ENCODE measurements around the gene POLR1A. TPM values are rescaled to one million over a fixed set of nuclear protein-coding genes. Genes with fewer than 3 reads are reported as not detected.

POLR1A gene
- polyA plus RNA-seq, 3 donors, result 0.45 to 2.1 (median 1.6) TPM

DNA sequence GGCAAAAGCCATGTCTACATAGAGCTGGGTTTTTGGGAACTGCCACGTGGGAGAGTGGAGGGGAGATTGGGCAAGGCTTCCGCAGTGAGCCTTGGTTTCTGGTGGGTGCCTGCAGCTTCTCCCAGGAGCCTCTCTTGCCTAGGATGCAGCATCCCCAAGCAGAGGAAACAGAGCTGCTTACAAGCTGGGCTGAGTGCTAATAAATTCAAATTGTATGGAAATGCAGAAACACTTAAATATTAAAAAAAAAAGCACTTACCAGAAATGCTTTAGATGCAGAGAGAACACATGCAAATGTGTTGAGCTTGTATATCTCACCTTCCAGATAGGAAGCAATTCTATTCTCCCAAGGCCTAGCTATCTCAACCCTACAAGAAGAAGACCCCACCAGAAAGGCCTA, 120.9 kb downstream of the POLR1A start:
- intact Hi-C loops (cut with micrococcal nuclease), result no loop called here
- H3K4me1 ChIP-seq (ENCODE audit: control insufficient read depth in 1 of 2, insufficient read depth in 2 of 2, low read length in 2 of 2), result peaks cover 3 to 7% of the 10 kb centered on the region in 2 donors
- Mint-ChIP-seq H3K9me3 (peaks cover 0 to 2% (median 0%) of the 10 kb centered on the region in 7 donors), H3K4me1 (peaks cover 20% of the 10 kb centered on the region), H3K27me3 (ENCODE audit: low read depth in 3 of 3) (peaks cover 0 to 2% (median 1%) of the 10 kb centered on the region in 3 donors), H3K4me3 (no peak overlapping the region), H3K36me3 (no peaks in the 10 kb centered on the region), H3K27ac (no peak overlapping the region)
- no peak for DNase-seq
- H3K36me3 ChIP-seq (replicated peaks in 1 of 2; ENCODE audit: control insufficient read depth in 1 of 2, insufficient read depth in 2 of 2, low read length in 2 of 2), result no peaks in the 10 kb centered on the region
- H3K4me3 ChIP-seq (replicated peaks in 1 of 3; ENCODE audit: low read depth in 2 of 3, low read length in 3 of 3), result no peak overlapping the region
- 40% methylated on average over 1 of the region's 2 CpGs for WGBS (ENCODE audit: insufficient coverage)
- no peaks in the 10 kb centered on the region for H4K20me1 ChIP-seq (ENCODE audit: insufficient read depth, low read length)
- H3K9me3 ChIP-seq (replicated peaks in 1 of 2; ENCODE audit: control insufficient read depth in 1 of 2, insufficient read depth in 1 of 2, low read length in 2 of 2), result no peaks in the 10 kb centered on the region
- H3K9ac ChIP-seq (ENCODE audit: insufficient read depth, low read length, poor library complexity, severe bottlenecking), result no peak overlapping the region
- H2AFZ ChIP-seq (ENCODE audit: insufficient read depth, low read depth, low read length, poor library complexity, severe bottlenecking), result no peak overlapping the region
- TF ChIP-seq, protein P1, sequence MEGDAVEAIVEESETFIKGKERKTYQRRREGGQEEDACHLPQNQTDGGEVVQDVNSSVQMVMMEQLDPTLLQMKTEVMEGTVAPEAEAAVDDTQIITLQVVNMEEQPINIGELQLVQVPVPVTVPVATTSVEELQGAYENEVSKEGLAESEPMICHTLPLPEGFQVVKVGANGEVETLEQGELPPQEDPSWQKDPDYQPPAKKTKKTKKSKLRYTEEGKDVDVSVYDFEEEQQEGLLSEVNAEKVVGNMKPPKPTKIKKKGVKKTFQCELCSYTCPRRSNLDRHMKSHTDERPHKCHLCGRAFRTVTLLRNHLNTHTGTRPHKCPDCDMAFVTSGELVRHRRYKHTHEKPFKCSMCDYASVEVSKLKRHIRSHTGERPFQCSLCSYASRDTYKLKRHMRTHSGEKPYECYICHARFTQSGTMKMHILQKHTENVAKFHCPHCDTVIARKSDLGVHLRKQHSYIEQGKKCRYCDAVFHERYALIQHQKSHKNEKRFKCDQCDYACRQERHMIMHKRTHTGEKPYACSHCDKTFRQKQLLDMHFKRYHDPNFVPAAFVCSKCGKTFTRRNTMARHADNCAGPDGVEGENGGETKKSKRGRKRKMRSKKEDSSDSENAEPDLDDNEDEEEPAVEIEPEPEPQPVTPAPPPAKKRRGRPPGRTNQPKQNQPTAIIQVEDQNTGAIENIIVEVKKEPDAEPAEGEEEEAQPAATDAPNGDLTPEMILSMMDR (IDR thresholded peaks at IDR 0.05), result no peak
- H3K4me2 ChIP-seq (replicated peaks; ENCODE audit: extremely low read depth, low read length, poor library complexity, severe bottlenecking), result no peak overlapping the region
- H3K79me2 ChIP-seq (ENCODE audit: insufficient read depth, low read length), result no peaks in the 10 kb centered on the region
- H3K27ac ChIP-seq (ENCODE audit: low read depth in 1 of 2, low read length in 2 of 2), result no peak overlapping the region
- H3K27me3 ChIP-seq (ENCODE audit: control insufficient read depth in 2 of 2, insufficient read depth in 2 of 2, low read length in 2 of 2), result no peaks in the 10 kb centered on the region

DNA sequence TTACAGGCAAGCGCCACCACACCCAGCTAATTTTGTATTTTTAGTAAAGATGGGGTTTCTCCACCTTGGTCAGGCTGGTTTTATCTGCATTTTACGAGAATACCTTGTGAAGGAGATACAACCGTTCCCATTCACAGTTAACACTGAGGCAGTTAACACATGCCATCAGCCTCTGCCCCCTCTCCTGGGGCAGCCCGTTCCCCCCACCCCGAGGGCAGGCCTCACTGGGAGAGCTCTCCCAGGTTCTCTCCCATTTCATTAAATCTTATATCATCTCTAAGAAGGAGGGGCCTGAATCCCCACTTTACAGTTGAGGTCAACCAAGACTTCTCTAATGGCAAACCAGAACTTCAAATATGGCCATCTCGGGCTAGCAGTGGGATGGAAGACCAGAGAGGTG, 121.9 kb downstream of the POLR1A start:
- WGBS (ENCODE audit: insufficient coverage), result 100% methylated on average over 1 of the region's 6 CpGs
- H3K4me3 Mint-ChIP-seq, result no peak overlapping the region

More for the DNA sequence above, 121.9 kb downstream of the POLR1A start:
- Histone ChIP-seq H3K27ac (ENCODE audit: low read depth in 1 of 2, low read length in 2 of 2) (no peak overlapping the region), H3K36me3 (replicated peaks in 1 of 2; ENCODE audit: control insufficient read depth in 1 of 2, insufficient read depth in 2 of 2, low read length in 2 of 2) (no peaks in the 10 kb centered on the region), H3K4me2 (replicated peaks; ENCODE audit: extremely low read depth, low read length, poor library complexity, severe bottlenecking) (no peak overlapping the region), H4K20me1 (ENCODE audit: insufficient read depth, low read length) (no peaks in the 10 kb centered on the region), H3K27me3 (ENCODE audit: control insufficient read depth in 2 of 2, insufficient read depth in 2 of 2, low read length in 2 of 2) (no peaks in the 10 kb centered on the region), H2AFZ (ENCODE audit: insufficient read depth, low read depth, low read length, poor library complexity, severe bottlenecking) (no peak overlapping the region), H3K9ac (ENCODE audit: insufficient read depth, low read length, poor library complexity, severe bottlenecking) (no peak overlapping the region), H3K4me3 (replicated peaks in 1 of 3; ENCODE audit: low read depth in 2 of 3, low read length in 3 of 3) (no peak overlapping the region), H3K79me2 (ENCODE audit: insufficient read depth, low read length) (no peaks in the 10 kb centered on the region), H3K9me3 (replicated peaks in 1 of 2; ENCODE audit: control insufficient read depth in 1 of 2, insufficient read depth in 1 of 2, low read length in 2 of 2) (no peaks in the 10 kb centered on the region), H3K4me1 (ENCODE audit: control insufficient read depth in 1 of 2, insufficient read depth in 2 of 2, low read length in 2 of 2) (peaks cover 13 to 14% of the 10 kb centered on the region in 2 donors)
- DNase-seq, result no peak
- intact Hi-C loops (cut with micrococcal nuclease), result no loop called here
- TF ChIP-seq, protein P1 (IDR thresholded peaks at IDR 0.05), result no peak
- H3K36me3 Mint-ChIP-seq, result no peaks in the 10 kb centered on the region
- peaks cover 0 to 2% (median 1%) of the 10 kb centered on the region in 3 donors for H3K27me3 Mint-ChIP-seq (ENCODE audit: low read depth in 3 of 3)
- peaks cover 0 to 3% (median 0%) of the 10 kb centered on the region in 7 donors for H3K9me3 Mint-ChIP-seq
- no peak overlapping the region for H3K27ac Mint-ChIP-seq
- H3K4me1 Mint-ChIP-seq, result peaks cover 30% of the 10 kb centered on the region
